Measurements from ENCODE around the gene HOXB6.

The HOXB6 gene

GRCh38 chr17:48565022-48565554, 39.7 kb downstream of the HOXB6 start (continued):
- TF ChIP-seq BCL11B (tag by site-specific recombination; IDR thresholded peaks at IDR 0.05; ENCODE audit: low read depth) (no peak), ZNF600 (tag by site-specific recombination; IDR thresholded peaks at IDR 0.05) (no peak), ZNF146 (tag by site-specific recombination; IDR thresholded peaks at IDR 0.05) (no peak), GLIS1 (tag by site-specific recombination; IDR thresholded peaks at IDR 0.05) (no peak), BCL6B (tag by site-specific recombination; IDR thresholded peaks at IDR 0.05) (no peak), REPIN1 (tag by site-specific recombination; IDR thresholded peaks at IDR 0.05; ENCODE audit: low read depth) (no peak), ZNF10 (tag by site-specific recombination; IDR thresholded peaks at IDR 0.05) (no peak), ZNF596 (tag by site-specific recombination; IDR thresholded peaks at IDR 0.05) (0 out of 2 replicates have a peak, but pooled peaks have one; percentile 5), HOXC10 (CRISPR knock-in tag; IDR thresholded peaks at IDR 0.05) (no peak), YY1 (tag by site-specific recombination; IDR thresholded peaks at IDR 0.05) (no peak), PATZ1 (tag by site-specific recombination; IDR thresholded peaks at IDR 0.05) (0 out of 2 replicates have a peak, but pooled peaks have one; percentile 5), ZNF837 (tag by site-specific recombination; IDR thresholded peaks at IDR 0.05) (no peak), PRDM10 (tag by site-specific recombination; IDR thresholded peaks at IDR 0.05) (peak; percentile 36; the same call in 1 of the 2 replicates), SP3 (tag by site-specific recombination; IDR thresholded peaks at IDR 0.05) (no peak), ZBTB8A (tag by site-specific recombination; IDR thresholded peaks at IDR 0.05) (no peak)

GRCh38 chr17:48564188-48565021, 40.4 kb downstream of the HOXB6 start:
- Histone ChIP-seq H3K36me3 (ENCODE audit: control insufficient read depth in 2 of 2, insufficient read depth in 1 of 2, low read length in 2 of 2) (peaks cover 15 to 58% of the 10 kb centered on the region in 2 experiments), H3K4me3 (ENCODE audit: low read depth, low read length) (no peak overlapping the region), H3K4me1 (ENCODE audit: control insufficient read depth, insufficient read depth, low read length) (peaks cover 89% of the 10 kb centered on the region), H3K9me3 (ENCODE audit: control insufficient read depth, insufficient read depth, low read depth, low read length) (no peaks in the 10 kb centered on the region), H3K27ac (ENCODE audit: extremely low read depth, low read depth, low read length) (no peak overlapping the region; the same call in 1 of the 2 replicates)
- CTCF ChIA-PET, result interaction anchor here (1.2 to 2.0 kb wide), 3 partner anchors 19 to 29 kb away, joined by 3 to 5 read pairs (median 4); partner anchors contain the start of gene HOXB5
- TF ChIP-seq ZNF530 (tag by site-specific recombination; IDR thresholded peaks at IDR 0.05; ENCODE audit: low read depth) (no peak), ZNF366 (tag by site-specific recombination; conservative IDR thresholded peaks at IDR 0.05) (peak; percentile 59), HIC1 (tag by site-specific recombination; IDR thresholded peaks at IDR 0.05) (0 out of 2 replicates have a peak, but pooled peaks have one; percentile 19), ZBTB8A (tag by site-specific recombination; IDR thresholded peaks at IDR 0.05) (peak; percentile 14; the same call in 1 of the 2 replicates), ZNF266 (tag by site-specific recombination; IDR thresholded peaks at IDR 0.05; ENCODE audit: low read depth) (no peak), PRDM1 (tag by site-specific recombination; IDR thresholded peaks at IDR 0.05) (peak; percentile 83), ZNF211 (tag by site-specific recombination; IDR thresholded peaks at IDR 0.05; ENCODE audit: low read depth) (no peak)
- POLR2A ChIA-PET, result interaction anchor here (0.7 kb wide), 1 partner anchor 9 kb away, joined by 3 read pairs; no protein-coding TSS in a partner anchor
